ENCODE results near the gene TWSG1.
"Not testable (repeated sequence)": the region's sequence is repeated elsewhere in the genome, so short reads cannot be mapped to it uniquely, and the experiment has no call there.

Gene TWSG1

GRCh38 chr18:9394046-9394445 is 59.5 kb downstream of the TWSG1 start:
- DNase-seq: no peak

DNA sequence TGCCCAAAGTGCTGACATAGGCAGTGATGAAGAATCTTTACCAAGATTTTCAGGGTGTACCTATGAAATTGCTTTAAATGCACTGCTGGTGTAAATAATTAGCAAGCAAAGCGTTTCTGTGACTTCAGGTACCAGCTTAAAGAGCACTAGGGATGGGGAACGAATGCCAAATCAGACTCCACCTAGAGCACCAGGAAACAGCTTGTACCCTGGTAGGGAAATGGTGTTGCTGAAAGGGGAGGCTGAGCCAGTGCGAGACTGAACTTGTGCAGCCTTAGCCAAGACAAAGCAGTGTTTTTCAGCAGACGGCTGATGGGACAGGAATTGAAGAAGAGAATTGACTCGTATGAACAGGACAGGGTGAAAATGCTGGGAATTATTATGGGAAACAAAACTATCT is 65.6 kb downstream of the TWSG1 start:
- DNase-seq: no peak

- DNase-seq: no peak
These were observed 66.6 kb downstream of the TWSG1 start for GRCh38 chr18:9401176-9401575.

DNA sequence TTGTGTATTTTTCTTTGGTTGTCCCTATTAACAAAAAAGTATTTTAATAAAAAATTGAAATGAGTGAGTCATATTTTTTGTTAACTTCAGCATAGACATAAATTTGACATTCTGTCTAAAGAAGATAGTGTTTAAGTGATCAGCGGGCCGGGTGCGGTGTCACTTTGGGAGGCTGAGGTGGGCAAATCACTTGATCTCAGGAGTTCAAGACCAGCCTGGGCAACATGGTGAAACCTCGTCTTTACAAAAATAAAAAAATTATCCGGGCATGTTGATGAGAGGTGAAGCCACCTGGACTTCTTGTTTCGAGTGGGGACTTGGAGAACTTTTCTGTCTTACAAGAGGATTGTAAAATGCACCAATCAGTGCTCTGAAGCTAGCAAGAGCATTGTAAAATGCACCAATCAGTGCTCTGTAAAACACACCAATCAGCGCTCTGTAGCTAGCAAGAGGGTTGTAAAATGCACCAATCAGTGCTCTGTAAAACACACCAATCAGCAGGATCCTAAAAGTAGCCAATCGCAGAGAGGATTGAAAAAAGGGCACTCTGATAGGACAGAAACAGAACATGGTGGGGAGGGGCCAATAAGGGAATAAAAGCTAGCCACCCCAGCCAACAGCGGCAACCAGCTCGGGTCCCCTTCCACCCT is 67.9 kb downstream of the TWSG1 start:
- DNase-seq: not testable (repeated sequence)

- no peak for DNase-seq
These were observed 69.4 kb downstream of the TWSG1 start for GRCh38 chr18:9403795-9404564.

GRCh38 chr18:9404565-9405060 is 70.0 kb downstream of the TWSG1 start:
- DNase-seq: peak; percentile 2

GRCh38 chr18:9405130-9405529 is 70.6 kb downstream of the TWSG1 start:
- no peak for DNase-seq

GRCh38 chr18:9405977-9406376 is 71.4 kb downstream of the TWSG1 start:
- no peak for DNase-seq

GRCh38 chr18:9410515-9410914 is 75.9 kb downstream of the TWSG1 start:
- no peak for DNase-seq

DNA sequence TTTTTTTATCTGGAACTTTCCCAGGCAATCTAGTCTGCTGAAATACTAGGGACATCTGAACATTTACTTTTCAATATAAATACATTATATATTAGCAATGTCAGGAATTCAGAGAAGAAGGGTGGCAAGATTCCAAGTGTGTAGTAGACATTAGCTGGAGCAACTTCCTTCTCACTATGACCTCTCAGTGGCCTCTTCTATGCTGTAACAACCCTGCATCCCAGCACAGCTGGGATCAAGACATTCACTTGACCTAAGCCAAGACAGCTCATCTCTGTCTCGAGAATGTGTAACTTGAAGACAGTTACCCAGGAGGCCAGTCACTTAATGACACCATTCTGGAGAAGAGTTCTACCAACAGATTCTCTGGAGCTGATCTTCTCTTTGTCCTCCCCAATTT is 79.0 kb downstream of the TWSG1 start:
- no peak for DNase-seq

- DNase-seq: no peak
These were observed 82.0 kb downstream of the TWSG1 start for GRCh38 chr18:9416563-9417072.

- no peak for DNase-seq
These were observed 82.7 kb downstream of the TWSG1 start for GRCh38 chr18:9417073-9417851.

GRCh38 chr18:9418047-9418690 is 83.6 kb downstream of the TWSG1 start:
- DNase-seq: no peak

GRCh38 chr18:9419956-9420631 is 85.5 kb downstream of the TWSG1 start:
- DNase-seq: no peak

GRCh38 chr18:9421096-9421900 is 86.7 kb downstream of the TWSG1 start:
- no peak for DNase-seq

GRCh38 chr18:9421901-9422327 is 87.3 kb downstream of the TWSG1 start:
- no peak for DNase-seq

DNA sequence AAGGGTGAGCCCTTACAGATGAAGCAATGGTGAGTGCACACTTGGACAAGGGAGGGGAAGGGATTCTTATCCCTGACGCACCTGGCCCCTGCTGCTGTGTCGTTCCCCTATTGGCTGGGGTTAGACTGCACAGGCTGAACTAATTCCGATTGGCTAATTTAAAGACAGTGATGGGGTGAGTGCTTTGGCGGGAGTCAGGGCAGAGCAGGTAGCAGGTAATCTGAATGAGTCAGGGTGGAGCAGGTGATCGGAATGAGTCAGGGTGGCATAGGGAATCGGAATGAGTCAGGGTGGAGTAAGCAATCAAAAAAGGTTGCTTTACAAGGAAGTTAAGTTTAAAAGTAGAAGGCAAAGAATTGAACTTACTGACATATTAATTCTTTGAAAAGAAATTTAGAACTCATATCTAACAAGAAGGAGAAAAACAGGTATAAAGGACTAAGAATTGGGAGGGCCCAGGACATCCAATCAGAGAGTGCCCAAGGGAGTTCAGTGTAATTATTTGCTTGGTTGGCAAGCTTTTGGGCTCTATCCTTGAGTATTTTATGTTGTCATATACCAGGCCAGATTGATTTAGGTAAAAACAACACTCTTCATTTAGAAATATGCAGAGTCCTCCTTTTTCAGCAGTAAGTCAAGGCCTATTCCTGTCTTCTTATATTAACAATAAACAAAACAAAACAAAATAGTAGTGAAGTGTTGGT is 88.4 kb downstream of the TWSG1 start:
- DNase-seq: no peak

- DNase-seq: not testable (repeated sequence)
These were observed 89.1 kb downstream of the TWSG1 start for GRCh38 chr18:9423648-9424047.

- not testable (repeated sequence) for DNase-seq
These were observed 89.7 kb downstream of the TWSG1 start for GRCh38 chr18:9424235-9424634.

GRCh38 chr18:9426753-9427152 is 92.2 kb downstream of the TWSG1 start:
- DNase-seq: no peak

DNA sequence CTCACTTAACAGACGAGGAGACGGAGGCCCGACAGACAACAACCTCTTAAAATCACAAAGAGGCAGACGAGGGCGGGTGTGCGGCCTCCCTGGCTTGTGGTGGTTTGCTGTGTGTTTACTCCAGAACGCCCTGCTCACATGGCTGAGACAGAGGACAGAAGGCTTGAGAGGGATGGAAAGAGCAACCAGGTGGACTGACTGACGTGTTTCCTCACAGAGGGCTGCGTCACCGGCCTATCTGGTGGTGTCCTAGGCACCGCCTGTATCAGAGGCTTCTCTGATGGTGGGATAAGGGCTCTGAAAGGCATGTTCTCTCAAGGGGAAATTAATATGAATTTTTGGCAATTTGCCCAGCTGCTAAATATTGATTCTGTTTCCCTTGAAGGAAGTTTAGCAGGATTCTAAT is 93.7 kb downstream of the TWSG1 start:
- no peak for DNase-seq

All from CD4-positive, alpha-beta T cell treated with Interleukin-12 subunit alpha and Interleukin-12 subunit beta, for 1 hour (primary cell).